Mucosa of descending colon (tissue), 3 donors: ENCODE measurements around the gene IL12RB2. TPM values are rescaled to one million over a fixed set of nuclear protein-coding genes. Genes with fewer than 3 reads are reported as not detected.

Experiments used
- ATAC-seq: fragments of 200-7000 bp; cut with Tn5 transposase; one replicate; pipeline ENCODE4 v1.9.1; 2020; ENCODE audit warnings: mild to moderate bottlenecking, moderate library complexity
- DNase-seq, 3 donors: peaks; one replicate each; pipeline ENCODE4 v3.0.0-alpha.2; 2020
- H3K36me3 ChIP-seq: fragments of 200-600 bp; one replicate; pipeline ENCODE4 v1.8.0; 2021; ENCODE audit warnings: low read depth, mild to moderate bottlenecking
- H3K4me1 ChIP-seq: fragments of 200-600 bp; one replicate; pipeline ENCODE4 v1.8.0; 2021; ENCODE audit warnings: low read depth, mild to moderate bottlenecking
- H3K4me3 ChIP-seq: fragments of 200-600 bp; one replicate; pipeline ENCODE4 v1.8.0; 2021; ENCODE audit warnings: mild to moderate bottlenecking
- H3K9me3 ChIP-seq: fragments of 200-600 bp; one replicate; pipeline ENCODE4 v1.8.0; 2021; ENCODE audit warnings: mild to moderate bottlenecking
- intact Hi-C, 2 donors: fragments of 100-400 bp; cut with DNase I in 1 of 2; cut with micrococcal nuclease in 1 of 2; formaldehyde crosslinking; loops; one replicate each; pipeline versions ENCODE4 v1.11.0 to v1.11.1; 2022; cut with DNase I, micrococcal nuclease
- total RNA-seq, 3 donors: library from RNA; stranded (reverse); fragmentation: NEBNext Ultra II Directional in 2 of 3; extraction: Animal tissue kit (Norgen Biotek cat#: 25700) in 2 of 3; gene quantifications; one replicate each; pipeline versions ENCODE4 v1.2.1 to v1.2.4, GENCODE V29; 2021 to 2023
- TF ChIP-seq, protein P1 (sequence below): fragments of 200-600 bp; IDR thresholded peaks from one replicate; pipeline ENCODE4 v1.8.0; 2022; ENCODE audit warnings: antibody characterized with exemption, mild to moderate bottlenecking
- donor health status: DM: no; HTN: no; CAD: no; lungs with moderate emphysema.
- donor health status: DM: no; HTN: no; CAD: no.
- donor health status: DM: no; HTN: yes; CAD: no.

IL12RB2 gene
- total RNA-seq, 3 donors from 2014 or later, result 0.55 to 1.7 (median 0.92) TPM

DNA sequence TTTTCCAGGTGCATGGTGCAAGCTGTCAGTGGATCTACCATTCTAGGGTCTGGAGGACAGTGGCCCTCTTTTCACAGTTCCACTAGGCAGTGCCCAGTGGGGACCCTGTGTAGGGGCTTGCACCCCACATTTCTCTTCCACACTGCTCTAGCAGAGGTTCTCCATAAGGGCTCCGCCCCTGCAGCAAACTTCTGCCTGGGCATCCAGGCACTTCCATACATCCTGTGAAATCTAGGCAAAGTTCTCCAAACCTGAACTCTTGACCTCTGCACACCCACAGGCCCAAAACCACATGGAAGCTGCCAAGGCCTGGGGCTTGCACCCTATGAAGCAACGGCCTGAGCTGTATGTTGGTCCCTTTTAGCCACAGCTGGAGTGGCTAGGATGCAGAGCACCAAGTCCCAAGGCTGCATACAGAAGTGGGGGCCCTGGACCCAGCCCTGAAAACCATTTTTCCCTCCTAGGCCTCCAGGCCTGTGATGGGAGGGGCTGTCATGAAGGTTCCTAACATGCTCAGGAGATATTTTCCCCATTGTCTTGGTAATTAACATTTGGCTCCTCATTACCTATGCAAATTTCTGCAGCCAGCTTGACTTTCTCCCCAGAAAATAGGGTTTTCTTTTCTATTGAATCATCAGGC lies 76.4 kb downstream of the IL12RB2 start:
- ATAC-seq (no peak), DNase-seq (no peak)
- H3K9me3 ChIP-seq, result peaks cover 8% of the 10 kb centered on the region
- TF ChIP-seq, protein P1, sequence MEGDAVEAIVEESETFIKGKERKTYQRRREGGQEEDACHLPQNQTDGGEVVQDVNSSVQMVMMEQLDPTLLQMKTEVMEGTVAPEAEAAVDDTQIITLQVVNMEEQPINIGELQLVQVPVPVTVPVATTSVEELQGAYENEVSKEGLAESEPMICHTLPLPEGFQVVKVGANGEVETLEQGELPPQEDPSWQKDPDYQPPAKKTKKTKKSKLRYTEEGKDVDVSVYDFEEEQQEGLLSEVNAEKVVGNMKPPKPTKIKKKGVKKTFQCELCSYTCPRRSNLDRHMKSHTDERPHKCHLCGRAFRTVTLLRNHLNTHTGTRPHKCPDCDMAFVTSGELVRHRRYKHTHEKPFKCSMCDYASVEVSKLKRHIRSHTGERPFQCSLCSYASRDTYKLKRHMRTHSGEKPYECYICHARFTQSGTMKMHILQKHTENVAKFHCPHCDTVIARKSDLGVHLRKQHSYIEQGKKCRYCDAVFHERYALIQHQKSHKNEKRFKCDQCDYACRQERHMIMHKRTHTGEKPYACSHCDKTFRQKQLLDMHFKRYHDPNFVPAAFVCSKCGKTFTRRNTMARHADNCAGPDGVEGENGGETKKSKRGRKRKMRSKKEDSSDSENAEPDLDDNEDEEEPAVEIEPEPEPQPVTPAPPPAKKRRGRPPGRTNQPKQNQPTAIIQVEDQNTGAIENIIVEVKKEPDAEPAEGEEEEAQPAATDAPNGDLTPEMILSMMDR, result no peak
- intact Hi-C loops, result no loop called here
- no peaks in the 10 kb centered on the region for H3K36me3 ChIP-seq
- H3K4me3 ChIP-seq, result no peak overlapping the region
- no peaks in the 10 kb centered on the region for H3K4me1 ChIP-seq

DNA sequence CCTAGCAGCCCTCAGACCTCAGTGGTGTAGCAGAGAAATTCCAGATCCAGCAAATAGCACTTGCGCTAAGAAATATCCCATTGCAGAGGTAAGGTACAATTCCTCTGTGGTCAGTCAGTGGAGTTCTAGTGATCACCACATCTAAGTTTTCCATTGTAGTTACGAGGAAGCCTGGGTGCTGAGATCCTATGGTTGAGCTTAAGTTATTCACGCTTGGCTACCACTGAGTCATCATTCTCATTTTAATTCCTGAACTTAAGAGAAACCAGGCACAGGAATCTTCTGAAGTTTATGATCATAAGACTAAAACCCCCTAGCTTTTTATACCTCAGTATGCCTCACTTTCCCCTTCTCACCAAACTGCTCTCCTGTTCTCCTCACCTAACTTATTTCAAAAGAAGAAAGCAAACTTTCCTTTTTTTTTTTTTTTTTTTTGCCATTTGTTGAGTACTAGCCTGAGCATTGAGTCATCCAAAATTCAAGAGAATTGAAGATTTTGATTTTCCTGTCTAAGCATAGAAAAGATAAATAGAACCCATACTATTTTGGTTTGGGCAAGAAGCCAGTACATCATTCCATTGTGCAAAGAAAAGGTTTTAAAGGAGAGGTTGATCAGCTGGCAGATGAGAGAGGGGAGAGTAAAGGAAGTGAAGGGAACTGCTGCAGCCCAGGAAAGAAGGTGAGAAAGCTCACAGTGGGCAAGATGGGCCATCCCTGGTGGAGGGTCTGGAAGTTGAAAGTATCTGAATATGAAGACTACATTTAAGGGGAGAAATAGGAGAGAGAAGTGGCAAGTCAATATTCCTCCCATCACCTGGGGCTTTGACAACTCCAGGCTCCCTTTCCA lies 82.6 kb downstream of the IL12RB2 start:
- H3K9me3 ChIP-seq, result no peaks in the 10 kb centered on the region
- H3K4me1 ChIP-seq, result no peaks in the 10 kb centered on the region
- TF ChIP-seq, protein P1, result no peak
- H3K4me3 ChIP-seq, result no peak overlapping the region
- no peaks in the 10 kb centered on the region for H3K36me3 ChIP-seq
- DNase-seq (no peak), ATAC-seq (no peak)
- intact Hi-C loops, result no loop called here

- Histone ChIP-seq H3K36me3 (no peaks in the 10 kb centered on the region), H3K4me3 (no peak overlapping the region), H3K9me3 (no peaks in the 10 kb centered on the region), H3K4me1 (no peaks in the 10 kb centered on the region)
- intact Hi-C loops, result no loop called here
- ATAC-seq (peak; percentile 90), DNase-seq (peak; percentile 30 to 55 (median 31))
- TF ChIP-seq, protein P1, result no peak
These were observed 85.6 kb downstream of the IL12RB2 start for GRCh38 chr1:67393240-67393639.

GRCh38 chr1:67393737-67394136 lies 86.1 kb downstream of the IL12RB2 start:
- no peaks in the 10 kb centered on the region for H3K9me3 ChIP-seq
- no peaks in the 10 kb centered on the region for H3K4me1 ChIP-seq
- TF ChIP-seq, protein P1, result no peak
- no peak overlapping the region for H3K4me3 ChIP-seq
- DNase-seq, result no peak
- no peak for ATAC-seq
- no peaks in the 10 kb centered on the region for H3K36me3 ChIP-seq
- intact Hi-C loops, result no loop called here

- ATAC-seq, result no peak
- TF ChIP-seq, protein P1, result no peak
- Histone ChIP-seq H3K36me3 (no peaks in the 10 kb centered on the region), H3K9me3 (no peaks in the 10 kb centered on the region), H3K4me3 (no peak overlapping the region), H3K4me1 (no peaks in the 10 kb centered on the region)
- intact Hi-C loops, result no loop called here
- no peak for DNase-seq
These were observed 86.9 kb downstream of the IL12RB2 start for GRCh38 chr1:67394548-67394947.
